HepG2 (cell line): ENCODE data around the gene CSNK2B. TPM values are rescaled to one million over a fixed set of nuclear protein-coding genes. Genes with fewer than 3 reads are reported as not detected.

ENCODE experiments used
- ASH2L ChIP-seq: fragments of 300-600, 200-600 bp; sonication (generic); IDR thresholded peaks from 2 replicates; pipeline ENCODE4 v1.7.0; 2017; ENCODE audit warnings: low read depth, mild to moderate bottlenecking, moderate library complexity, mixed read lengths, low read length; ENCODE audit not compliant: insufficient read length
- RFXAP ChIP-seq: sonication (generic); formaldehyde crosslinking; IDR thresholded peaks from 2 replicates; pipeline ENCODE4 v1.4.0; 2020; ENCODE audit warnings: missing genetic modification reagents, borderline replicate concordance
- SSRP1 ChIP-seq: IDR thresholded peaks from 2 replicates; pipeline ENCODE4 v1.6.1; 2016; ENCODE audit warnings: control low read depth
- TBX3 ChIP-seq: fragments of 450-650 bp; IDR thresholded peaks from 2 replicates; pipeline ENCODE4 v1.6.1; 2017; ENCODE audit warnings: antibody characterized with exemption, mild to moderate bottlenecking, inconsistent platforms, borderline replicate concordance
- polyA plus RNA-seq, 8 experiments: library from polyadenylated mRNA; depleted of rRNA in 3 of 8; stranded (reverse) in 7 of 8; unstranded in 1 of 8; fragments of >200 nt; fragmentation: Illumina TruSeq in 4 of 8; extraction: Trizol in 4 of 8; gene quantifications; 2 replicates each; pipeline versions ENCODE4 v1.2.1 to v1.2.3, GENCODE V29; 2011 to 2016; ENCODE audit warnings: low read depth in 4 of 8, missing spikeins in 1 of 8, mixed read lengths in 1 of 8; ENCODE audit not compliant: insufficient read depth in 1 of 8
- total RNA-seq, 5 experiments: library from RNA; depleted of rRNA; stranded (reverse); fragments of >200 nt; fragmentation: Illumina TruSeq; extraction: Trizol; gene quantifications; 2 replicates each; pipeline ENCODE4 v1.2.3, GENCODE V29; 2016; ENCODE audit warnings: low read depth in 1 of 5
- TF ChIP-seq, protein P1 (sequence below), 2 experiments: fragments of 450-650 bp in 1 of 2; sonication (generic) in 1 of 2; formaldehyde crosslinking in 1 of 2; IDR thresholded peaks; 2 replicates each; pipeline versions ENCODE4 v1.6.1 to v1.8.0; 2016 to 2022; ENCODE audit warnings: antibody characterized with exemption in 1 of 2, mild to moderate bottlenecking in 1 of 2, missing genetic modification reagents in 1 of 2
- TF ChIP-seq, protein P2 (sequence below): sonication (generic); formaldehyde crosslinking; IDR thresholded peaks from 2 replicates; pipeline ENCODE4 v1.4.0; 2020; ENCODE audit warnings: missing genetic modification reagents
- TF ChIP-seq, protein P3 (sequence below): sonication (generic); IDR thresholded peaks from 2 replicates; pipeline ENCODE4 v1.6.1; 2016; ENCODE audit warnings: low read depth, borderline replicate concordance
- TF ChIP-seq, protein P4 (sequence below): sonication (generic); formaldehyde crosslinking; conservative IDR thresholded peaks from 2 replicates; pipeline ENCODE4 v1.5.0; 2020; ENCODE audit warnings: missing genetic modification reagents
- TF ChIP-seq, protein P5 (sequence below): sonication (generic); formaldehyde crosslinking; IDR thresholded peaks from 2 replicates; pipeline ENCODE4 v1.4.0; 2020; ENCODE audit warnings: missing genetic modification reagents, mild to moderate bottlenecking, borderline replicate concordance

The CSNK2B gene
- total and polyA plus RNA-seq, 2 of the 13 experiments (the other 11 are each of a cell fraction or from before 2014, with no cell fraction given) = 111 to 296 TPM

DNA sequence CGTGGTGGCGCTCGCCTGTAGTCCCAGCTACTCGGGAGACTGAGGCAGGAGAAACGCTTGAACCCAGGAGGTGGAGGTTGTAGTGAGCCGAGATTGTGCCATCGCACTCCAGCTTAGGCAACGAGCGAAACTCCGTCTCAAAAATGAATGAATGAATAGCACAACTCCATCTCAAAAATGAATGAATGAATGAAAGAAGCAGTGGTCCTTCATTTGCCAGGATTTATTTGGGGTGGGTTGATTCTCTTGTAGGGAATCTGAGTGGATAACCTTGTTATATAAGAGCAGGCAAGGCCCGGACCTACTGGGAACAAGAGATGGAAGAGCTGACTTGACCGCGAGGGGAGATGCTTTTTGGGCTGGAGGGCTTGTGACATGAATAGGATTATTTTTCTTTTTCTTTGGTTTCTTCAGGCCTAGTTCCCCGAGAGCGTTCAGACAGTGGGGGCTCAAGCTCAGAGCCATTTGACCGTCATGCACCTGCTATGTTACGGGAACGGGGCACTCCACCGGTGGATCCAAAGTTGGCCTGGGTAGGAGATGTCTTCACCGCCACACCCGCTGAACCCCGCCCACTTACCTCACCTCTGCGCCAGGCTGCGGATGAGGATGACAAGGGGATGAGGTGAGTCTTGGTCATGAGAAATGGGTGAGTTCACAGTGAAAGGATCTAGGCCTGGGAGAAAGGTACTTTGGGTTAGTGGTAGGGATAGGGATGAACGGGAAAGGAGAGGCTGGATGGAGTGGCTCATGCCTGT is 35.5 kb upstream of the CSNK2B start (continued):
- TF ChIP-seq, protein P1, sequence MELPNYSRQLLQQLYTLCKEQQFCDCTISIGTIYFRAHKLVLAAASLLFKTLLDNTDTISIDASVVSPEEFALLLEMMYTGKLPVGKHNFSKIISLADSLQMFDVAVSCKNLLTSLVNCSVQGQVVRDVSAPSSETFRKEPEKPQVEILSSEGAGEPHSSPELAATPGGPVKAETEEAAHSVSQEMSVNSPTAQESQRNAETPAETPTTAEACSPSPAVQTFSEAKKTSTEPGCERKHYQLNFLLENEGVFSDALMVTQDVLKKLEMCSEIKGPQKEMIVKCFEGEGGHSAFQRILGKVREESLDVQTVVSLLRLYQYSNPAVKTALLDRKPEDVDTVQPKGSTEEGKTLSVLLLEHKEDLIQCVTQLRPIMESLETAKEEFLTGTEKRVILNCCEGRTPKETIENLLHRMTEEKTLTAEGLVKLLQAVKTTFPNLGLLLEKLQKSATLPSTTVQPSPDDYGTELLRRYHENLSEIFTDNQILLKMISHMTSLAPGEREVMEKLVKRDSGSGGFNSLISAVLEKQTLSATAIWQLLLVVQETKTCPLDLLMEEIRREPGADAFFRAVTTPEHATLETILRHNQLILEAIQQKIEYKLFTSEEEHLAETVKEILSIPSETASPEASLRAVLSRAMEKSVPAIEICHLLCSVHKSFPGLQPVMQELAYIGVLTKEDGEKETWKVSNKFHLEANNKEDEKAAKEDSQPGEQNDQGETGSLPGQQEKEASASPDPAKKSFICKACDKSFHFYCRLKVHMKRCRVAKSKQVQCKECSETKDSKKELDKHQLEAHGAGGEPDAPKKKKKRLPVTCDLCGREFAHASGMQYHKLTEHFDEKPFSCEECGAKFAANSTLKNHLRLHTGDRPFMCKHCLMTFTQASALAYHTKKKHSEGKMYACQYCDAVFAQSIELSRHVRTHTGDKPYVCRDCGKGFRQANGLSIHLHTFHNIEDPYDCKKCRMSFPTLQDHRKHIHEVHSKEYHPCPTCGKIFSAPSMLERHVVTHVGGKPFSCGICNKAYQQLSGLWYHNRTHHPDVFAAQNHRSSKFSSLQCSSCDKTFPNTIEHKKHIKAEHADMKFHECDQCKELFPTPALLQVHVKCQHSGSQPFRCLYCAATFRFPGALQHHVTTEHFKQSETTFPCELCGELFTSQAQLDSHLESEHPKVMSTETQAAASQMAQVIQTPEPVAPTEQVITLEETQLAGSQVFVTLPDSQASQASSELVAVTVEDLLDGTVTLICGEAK (IDR thresholded peaks at IDR 0.05) = no peak
- TF ChIP-seq, protein P1 (CRISPR knock-in tag; IDR thresholded peaks at IDR 0.05) = no peak
- TF ChIP-seq, protein P2, sequence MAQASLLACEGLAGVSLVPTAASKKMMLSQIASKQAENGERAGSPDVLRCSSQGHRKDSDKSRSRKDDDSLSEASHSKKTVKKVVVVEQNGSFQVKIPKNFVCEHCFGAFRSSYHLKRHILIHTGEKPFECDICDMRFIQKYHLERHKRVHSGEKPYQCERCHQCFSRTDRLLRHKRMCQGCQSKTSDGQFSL (CRISPR knock-in tag) = no peak
- TF ChIP-seq TBX3 = no peak
- no peak for TF ChIP-seq RFXAP
- TF ChIP-seq, protein P3, sequence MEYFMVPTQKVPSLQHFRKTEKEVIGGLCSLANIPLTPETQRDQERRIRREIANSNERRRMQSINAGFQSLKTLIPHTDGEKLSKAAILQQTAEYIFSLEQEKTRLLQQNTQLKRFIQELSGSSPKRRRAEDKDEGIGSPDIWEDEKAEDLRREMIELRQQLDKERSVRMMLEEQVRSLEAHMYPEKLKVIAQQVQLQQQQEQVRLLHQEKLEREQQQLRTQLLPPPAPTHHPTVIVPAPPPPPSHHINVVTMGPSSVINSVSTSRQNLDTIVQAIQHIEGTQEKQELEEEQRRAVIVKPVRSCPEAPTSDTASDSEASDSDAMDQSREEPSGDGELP = no peak
- TF ChIP-seq SSRP1 = 0 out of 2 replicates have a peak, but pooled peaks have one; percentile 49
- TF ChIP-seq, protein P4, sequence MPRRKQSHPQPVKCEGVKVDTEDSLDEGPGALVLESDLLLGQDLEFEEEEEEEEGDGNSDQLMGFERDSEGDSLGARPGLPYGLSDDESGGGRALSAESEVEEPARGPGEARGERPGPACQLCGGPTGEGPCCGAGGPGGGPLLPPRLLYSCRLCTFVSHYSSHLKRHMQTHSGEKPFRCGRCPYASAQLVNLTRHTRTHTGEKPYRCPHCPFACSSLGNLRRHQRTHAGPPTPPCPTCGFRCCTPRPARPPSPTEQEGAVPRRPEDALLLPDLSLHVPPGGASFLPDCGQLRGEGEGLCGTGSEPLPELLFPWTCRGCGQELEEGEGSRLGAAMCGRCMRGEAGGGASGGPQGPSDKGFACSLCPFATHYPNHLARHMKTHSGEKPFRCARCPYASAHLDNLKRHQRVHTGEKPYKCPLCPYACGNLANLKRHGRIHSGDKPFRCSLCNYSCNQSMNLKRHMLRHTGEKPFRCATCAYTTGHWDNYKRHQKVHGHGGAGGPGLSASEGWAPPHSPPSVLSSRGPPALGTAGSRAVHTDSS (CRISPR knock-in tag) = no peak
- no peak for TF ChIP-seq ASH2L
- TF ChIP-seq, protein P5, sequence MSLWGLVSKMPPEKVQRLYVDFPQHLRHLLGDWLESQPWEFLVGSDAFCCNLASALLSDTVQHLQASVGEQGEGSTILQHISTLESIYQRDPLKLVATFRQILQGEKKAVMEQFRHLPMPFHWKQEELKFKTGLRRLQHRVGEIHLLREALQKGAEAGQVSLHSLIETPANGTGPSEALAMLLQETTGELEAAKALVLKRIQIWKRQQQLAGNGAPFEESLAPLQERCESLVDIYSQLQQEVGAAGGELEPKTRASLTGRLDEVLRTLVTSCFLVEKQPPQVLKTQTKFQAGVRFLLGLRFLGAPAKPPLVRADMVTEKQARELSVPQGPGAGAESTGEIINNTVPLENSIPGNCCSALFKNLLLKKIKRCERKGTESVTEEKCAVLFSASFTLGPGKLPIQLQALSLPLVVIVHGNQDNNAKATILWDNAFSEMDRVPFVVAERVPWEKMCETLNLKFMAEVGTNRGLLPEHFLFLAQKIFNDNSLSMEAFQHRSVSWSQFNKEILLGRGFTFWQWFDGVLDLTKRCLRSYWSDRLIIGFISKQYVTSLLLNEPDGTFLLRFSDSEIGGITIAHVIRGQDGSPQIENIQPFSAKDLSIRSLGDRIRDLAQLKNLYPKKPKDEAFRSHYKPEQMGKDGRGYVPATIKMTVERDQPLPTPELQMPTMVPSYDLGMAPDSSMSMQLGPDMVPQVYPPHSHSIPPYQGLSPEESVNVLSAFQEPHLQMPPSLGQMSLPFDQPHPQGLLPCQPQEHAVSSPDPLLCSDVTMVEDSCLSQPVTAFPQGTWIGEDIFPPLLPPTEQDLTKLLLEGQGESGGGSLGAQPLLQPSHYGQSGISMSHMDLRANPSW (CRISPR knock-in tag) = no peak
